Measurements from ENCODE around the gene MAP3K9.

The MAP3K9 gene

GRCh38 chr14:70685474-70686197, 123.7 kb downstream of the MAP3K9 start:
- H3K36me3 ChIP-seq (ENCODE audit: control insufficient read depth in 1 of 2, insufficient read depth in 2 of 2, low read length in 2 of 2): no peaks in the 10 kb centered on the region
- H3K27ac ChIP-seq (ENCODE audit: low read depth, low read length): no peak overlapping the region
- H3K4me1 ChIP-seq (ENCODE audit: control insufficient read depth in 1 of 2, insufficient read depth in 2 of 2, low read length in 2 of 2): no peaks in the 10 kb centered on the region
- H3K27me3 ChIP-seq (ENCODE audit: control insufficient read depth in 1 of 2, insufficient read depth in 2 of 2, low read length in 2 of 2): no peaks in the 10 kb centered on the region
- H3K9me3 ChIP-seq (ENCODE audit: control insufficient read depth in 1 of 2, low read length in 2 of 2): no peaks in the 10 kb centered on the region
- no peak overlapping the region for H3K4me3 ChIP-seq (ENCODE audit: low read depth in 1 of 2, low read length in 2 of 2)
- no peak overlapping the region for H3K9ac ChIP-seq (ENCODE audit: low read depth in 1 of 2, low read length in 2 of 2)

GRCh38 chr14:70683983-70684382, 125.3 kb downstream of the MAP3K9 start:
- Histone ChIP-seq H3K36me3 (ENCODE audit: control insufficient read depth in 1 of 2, insufficient read depth in 2 of 2, low read length in 2 of 2) (no peaks in the 10 kb centered on the region), H3K27me3 (ENCODE audit: control insufficient read depth in 1 of 2, insufficient read depth in 2 of 2, low read length in 2 of 2) (no peaks in the 10 kb centered on the region), H3K27ac (ENCODE audit: low read depth, low read length) (no peak overlapping the region), H3K9ac (ENCODE audit: low read depth in 1 of 2, low read length in 2 of 2) (no peak overlapping the region), H3K4me1 (ENCODE audit: control insufficient read depth in 1 of 2, insufficient read depth in 2 of 2, low read length in 2 of 2) (no peaks in the 10 kb centered on the region), H3K9me3 (ENCODE audit: control insufficient read depth in 1 of 2, low read length in 2 of 2) (no peaks in the 10 kb centered on the region), H3K4me3 (ENCODE audit: low read depth in 1 of 2, low read length in 2 of 2) (no peak overlapping the region)

- Histone ChIP-seq H3K9me3 (ENCODE audit: control insufficient read depth in 1 of 2, low read length in 2 of 2) (no peaks in the 10 kb centered on the region), H3K27me3 (ENCODE audit: control insufficient read depth in 1 of 2, insufficient read depth in 2 of 2, low read length in 2 of 2) (no peaks in the 10 kb centered on the region), H3K36me3 (ENCODE audit: control insufficient read depth in 1 of 2, insufficient read depth in 2 of 2, low read length in 2 of 2) (no peaks in the 10 kb centered on the region), H3K9ac (ENCODE audit: low read depth in 1 of 2, low read length in 2 of 2) (no peak overlapping the region), H3K27ac (ENCODE audit: low read depth, low read length) (no peak overlapping the region), H3K4me1 (ENCODE audit: control insufficient read depth in 1 of 2, insufficient read depth in 2 of 2, low read length in 2 of 2) (no peaks in the 10 kb centered on the region), H3K4me3 (ENCODE audit: low read depth in 1 of 2, low read length in 2 of 2) (no peak overlapping the region)
Observed at GRCh38 chr14:70680748-70681147, 128.6 kb downstream of the MAP3K9 start.

- no peaks in the 10 kb centered on the region for H3K4me1 ChIP-seq (ENCODE audit: control insufficient read depth in 1 of 2, insufficient read depth in 2 of 2, low read length in 2 of 2)
- H3K4me3 ChIP-seq (ENCODE audit: low read depth in 1 of 2, low read length in 2 of 2): no peak overlapping the region
- H3K36me3 ChIP-seq (ENCODE audit: control insufficient read depth in 1 of 2, insufficient read depth in 2 of 2, low read length in 2 of 2): no peaks in the 10 kb centered on the region
- no peaks in the 10 kb centered on the region for H3K9me3 ChIP-seq (ENCODE audit: control insufficient read depth in 1 of 2, low read length in 2 of 2)
- no peaks in the 10 kb centered on the region for H3K27me3 ChIP-seq (ENCODE audit: control insufficient read depth in 1 of 2, insufficient read depth in 2 of 2, low read length in 2 of 2)
- no peak overlapping the region for H3K9ac ChIP-seq (ENCODE audit: low read depth in 1 of 2, low read length in 2 of 2)
- no peak overlapping the region for H3K27ac ChIP-seq (ENCODE audit: low read depth, low read length)
Observed at GRCh38 chr14:70677341-70677740, 132.0 kb downstream of the MAP3K9 start.

Measured in duodenal mucosa (tissue), 2 donors.